CD4-positive, alpha-beta T cell treated with Interleukin-6 at 100 ng/mL for 8 hours (primary cell): ENCODE data around the gene NEGR1.

ENCODE experiments used
- DNase-seq: peaks from one replicate; pipeline ENCODE4 v3.0.0-alpha.2; 2020; ENCODE audit warnings: mixed read lengths, low spot score

Gene NEGR1

DNA sequence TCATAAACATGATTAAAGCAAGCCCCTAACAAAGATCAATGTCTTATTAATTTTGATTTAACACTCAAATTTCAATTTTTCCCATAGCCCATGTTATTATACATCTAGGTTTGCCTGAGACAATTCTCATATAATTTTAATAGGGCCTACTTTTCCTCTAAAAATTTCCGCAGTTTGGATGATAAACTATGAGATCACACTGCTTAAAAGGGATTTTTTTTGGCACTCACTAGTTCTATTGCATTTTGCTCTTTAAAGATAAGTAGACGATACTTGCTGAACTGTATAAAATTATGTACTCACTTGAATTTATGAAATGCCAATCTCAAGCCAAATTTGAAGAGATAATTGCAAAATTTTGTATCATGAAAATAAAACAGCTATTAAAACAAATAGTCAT is 721.1 kb downstream of the NEGR1 start:
- no peak for DNase-seq

DNA sequence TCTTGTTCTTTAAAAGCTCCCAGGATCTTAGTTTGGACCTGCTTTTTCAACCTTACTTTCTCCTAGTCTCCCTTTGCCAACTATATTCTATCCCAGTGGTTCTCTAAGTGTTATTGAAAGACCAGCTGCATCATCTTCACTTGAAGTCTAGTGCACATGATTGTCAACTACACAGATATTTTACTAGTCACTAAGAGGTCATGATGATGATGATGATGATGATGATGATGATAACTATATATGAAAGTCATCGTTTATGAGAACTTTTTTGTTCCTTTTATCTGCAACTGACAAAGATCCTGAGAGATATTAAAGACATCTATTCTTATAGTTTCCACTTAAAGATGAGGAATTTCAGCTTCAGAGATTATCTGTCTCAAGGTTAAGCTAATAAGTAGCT is 722.5 kb downstream of the NEGR1 start:
- no peak for DNase-seq

DNA sequence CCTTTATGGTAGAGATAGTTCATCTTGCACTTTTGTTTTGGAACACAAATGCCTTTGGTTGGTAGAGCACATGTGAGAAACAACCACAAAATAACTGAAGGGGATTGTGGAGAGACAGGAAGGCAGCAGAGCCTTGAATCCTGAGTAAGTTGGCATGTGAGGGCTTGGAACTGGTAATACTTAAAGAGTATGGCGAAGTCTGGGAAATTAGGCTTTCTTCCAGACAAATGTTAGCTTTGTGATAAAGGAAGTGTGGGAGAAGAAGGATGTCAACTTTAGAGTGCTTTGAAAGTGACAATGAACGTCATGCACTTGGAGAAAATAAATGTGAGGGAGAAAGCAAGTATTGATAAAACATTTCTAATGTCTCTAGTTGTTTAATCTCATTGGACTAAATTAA is 725.2 kb downstream of the NEGR1 start:
- no peak for DNase-seq

DNA sequence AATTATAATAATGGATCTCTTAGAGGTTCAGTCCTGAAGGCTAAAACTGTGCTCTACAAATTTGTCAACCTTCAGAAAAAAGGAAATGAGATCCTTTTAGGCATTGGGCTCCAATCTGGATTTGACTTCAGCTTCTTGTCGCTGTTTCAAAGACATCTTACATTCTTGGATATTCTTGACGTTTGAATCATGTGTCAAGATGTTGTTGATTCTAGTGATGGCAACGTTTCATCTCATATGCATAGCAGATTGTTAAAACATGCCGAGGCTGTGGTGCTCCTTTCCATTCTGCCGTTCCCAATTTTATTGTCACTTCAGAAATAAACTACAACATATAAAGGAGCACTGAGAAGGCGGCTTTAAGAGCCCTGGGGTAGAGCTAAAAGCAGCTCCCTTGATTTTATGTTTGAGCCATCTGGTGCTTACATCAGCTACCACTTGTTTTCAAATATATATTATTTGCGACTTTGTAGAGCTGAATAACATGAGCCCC is 733.9 kb downstream of the NEGR1 start:
- no peak for DNase-seq

DNA sequence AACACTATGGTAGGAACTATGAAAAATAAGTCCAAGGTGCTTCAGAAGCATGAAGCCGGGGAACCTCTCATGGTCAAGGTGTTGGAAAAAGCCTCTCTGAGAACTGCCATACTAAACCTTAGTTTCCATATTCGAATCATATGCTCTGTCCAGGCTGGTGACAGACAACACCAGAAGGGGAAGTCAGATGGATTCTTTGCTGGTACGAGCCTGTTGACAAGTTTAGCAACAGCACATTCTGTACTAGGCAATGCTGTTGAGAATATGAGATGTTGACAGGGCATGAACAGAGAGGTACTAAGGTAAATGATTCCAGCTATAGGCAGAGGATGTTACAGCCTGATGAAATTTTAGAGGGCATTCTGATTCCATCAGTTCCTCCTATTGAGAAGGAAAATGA is 740.2 kb downstream of the NEGR1 start:
- no peak for DNase-seq

DNA sequence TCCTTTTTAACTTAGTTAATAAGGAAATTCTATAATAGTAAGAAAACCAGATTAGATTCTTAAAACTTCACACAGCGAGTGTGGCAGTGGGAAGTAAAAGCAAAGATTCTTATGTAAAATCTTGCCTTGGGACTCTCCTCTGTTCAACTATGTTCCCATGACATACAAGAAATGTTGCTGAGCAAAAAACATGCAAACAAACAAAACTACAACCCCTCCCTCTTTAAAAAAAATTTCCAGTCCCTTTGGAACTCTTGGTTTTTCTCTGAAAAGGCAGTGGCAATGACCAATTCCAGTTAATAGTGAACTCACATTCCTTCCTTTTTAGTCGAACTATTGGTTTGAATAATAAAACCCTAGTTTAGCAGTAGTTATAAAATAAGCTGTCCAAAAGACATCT is 748.4 kb downstream of the NEGR1 start:
- DNase-seq = no peak

DNA sequence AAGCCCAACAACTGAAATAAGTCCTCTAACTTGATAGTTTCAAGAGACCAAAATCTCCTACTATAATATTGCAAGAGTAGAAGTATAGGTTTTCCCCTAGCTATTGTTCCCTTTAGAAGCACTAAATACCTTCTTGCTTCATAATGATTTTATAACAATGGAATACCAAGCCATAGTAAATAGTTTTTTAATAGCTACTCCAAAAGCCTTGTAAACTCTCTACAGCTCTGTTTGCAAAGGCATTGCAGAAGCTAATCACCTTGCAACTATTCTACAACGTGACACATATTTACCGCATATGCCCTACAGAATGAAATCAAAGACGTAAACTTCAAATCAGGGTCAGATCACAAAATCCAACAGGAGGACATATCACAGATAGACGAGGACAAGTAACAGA is 750.0 kb downstream of the NEGR1 start:
- DNase-seq = no peak

DNA sequence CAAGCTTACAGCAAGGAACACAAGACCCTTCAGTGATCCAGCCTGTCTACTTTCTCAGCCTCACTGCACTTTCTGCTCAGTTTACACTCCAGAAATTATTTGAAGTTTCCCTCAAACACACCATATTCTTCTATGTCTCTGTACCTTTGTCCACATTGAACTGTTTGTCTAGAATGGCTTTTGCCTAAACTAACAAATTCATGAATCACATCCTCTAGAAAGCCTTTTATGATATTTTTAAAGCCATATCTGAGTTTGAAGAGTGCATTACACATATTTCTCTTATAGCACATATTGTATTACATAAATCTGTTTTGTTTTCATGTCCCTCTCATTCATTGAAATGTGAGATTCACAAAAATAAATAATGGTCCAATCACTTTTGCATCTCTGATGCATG is 755.5 kb downstream of the NEGR1 start:
- no peak for DNase-seq

DNA sequence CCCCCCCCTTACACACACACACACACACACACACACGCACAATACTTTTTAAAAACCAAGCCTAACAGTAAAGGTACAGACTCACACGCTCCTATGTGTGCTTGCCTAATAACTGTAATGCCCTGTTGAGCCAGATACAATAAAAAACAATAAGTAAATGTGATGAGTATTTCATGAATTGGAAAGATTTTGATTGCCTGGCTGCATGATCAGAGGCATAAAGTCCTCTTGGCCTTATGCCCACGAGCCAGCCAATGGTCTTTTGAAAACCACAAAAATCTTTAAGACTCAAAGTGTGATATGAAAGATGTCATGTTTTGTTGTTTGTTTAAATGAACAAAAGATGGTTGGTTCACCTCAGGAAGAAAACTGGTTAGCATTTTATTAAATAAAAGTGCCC is 759.6 kb downstream of the NEGR1 start:
- no peak for DNase-seq

DNA sequence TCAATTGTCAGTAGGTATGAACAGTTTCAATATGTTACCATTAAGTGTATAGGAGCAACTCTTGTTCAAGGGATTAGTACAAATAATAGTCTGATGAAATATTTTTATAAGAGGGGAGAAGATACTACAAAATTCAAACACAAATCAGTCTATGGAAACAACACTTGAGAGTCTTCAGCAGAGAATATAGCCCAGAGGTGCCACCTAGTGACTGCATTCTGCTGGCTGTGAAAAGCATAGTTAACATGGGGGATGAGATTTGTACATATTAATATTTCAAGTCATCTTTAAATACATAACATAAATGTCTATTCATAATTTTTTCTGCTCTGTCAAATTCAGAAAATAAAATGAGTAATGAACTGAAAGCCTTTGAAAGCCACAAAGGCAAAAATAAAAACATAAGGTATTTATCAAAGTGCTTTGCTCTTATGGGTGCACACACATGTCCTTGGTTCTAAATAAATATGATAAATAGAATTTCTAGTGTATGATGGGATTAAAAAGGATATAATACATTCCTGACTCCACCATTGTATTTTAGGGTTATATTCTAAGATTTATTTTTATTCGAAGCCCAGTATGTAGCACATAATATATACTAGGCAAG is 760.6 kb downstream of the NEGR1 start:
- DNase-seq = no peak

DNA sequence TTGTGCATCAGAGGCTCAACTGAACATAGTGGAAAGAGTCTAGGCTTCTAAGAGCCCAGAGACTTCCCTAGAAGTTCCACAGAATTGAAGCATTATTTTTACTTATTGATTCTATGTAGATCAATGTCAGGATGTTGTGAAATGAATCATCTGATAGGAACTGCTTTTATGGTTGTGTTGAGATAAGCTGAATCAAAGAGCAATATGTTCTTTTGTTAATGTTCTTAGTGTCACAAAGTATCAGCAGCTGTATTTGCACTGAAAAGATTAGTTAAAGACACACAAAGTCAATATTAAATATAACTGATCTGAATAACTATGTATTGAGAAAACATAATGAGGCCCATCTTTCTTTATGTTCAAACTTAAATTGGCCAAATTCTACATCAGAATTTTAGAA is 770.8 kb downstream of the NEGR1 start:
- no peak for DNase-seq

DNA sequence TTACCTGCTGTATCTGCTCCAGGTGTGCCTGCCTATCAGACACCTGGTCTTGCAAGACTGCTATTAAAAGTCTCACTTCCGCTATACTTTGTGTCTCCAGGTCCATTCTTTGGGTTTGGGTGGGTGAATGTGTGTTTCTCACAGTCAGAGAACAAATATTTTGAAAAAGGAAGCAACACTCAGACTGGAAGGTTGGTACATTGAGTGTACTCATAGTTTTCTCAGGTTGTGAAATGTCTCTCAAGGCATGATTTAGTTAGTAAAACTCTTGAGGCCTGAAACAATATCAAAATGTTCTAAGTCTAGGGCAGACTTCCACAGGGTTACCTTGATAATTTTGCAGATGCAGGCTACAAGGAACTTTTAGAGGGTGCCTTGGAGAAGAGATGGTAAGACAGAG is 771.6 kb downstream of the NEGR1 start:
- no peak for DNase-seq

DNA sequence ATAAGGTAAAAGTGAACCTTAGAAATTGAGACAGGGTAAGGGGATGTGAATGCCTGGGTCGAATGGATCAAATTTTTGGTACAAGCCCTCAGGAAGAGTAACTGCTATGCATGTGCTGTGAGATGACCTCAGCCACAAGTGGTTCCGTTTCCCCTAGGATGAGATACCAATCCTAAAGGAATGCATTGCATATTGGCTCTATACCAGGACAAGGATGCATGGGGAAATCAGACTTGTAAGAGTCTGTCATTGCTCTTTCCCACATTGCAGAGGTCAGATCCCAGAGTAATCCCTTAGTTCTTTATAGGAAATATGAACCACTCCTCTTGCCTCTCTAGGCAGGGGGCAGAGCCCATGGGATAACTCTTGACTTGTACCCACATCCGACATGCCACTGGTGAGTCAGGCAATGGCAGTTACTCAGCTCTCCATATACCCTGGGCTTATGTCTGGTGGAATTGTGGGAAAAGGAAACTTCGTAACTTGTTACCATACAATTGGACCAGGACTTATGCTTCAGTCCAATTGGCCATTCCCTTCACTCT is 773.2 kb downstream of the NEGR1 start:
- DNase-seq = no peak

DNA sequence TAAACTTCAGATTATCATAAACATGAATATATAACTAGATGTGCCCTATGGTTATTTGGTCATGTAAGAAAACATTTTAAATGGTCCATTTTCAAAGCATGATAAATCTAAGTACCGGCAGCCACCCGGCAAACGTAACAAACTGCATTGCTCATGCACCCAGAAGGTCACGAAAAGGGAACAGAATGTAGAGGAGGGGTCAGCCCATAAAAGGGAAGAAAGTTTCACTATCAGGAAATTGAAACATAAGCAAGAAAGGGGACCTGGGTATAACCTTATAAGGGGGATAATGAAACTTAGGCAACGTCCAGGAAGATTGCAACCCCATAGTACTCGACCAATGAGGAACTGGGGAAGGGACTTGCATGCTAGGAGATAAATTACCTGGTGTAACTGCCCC is 780.3 kb downstream of the NEGR1 start:
- DNase-seq = no peak

DNA sequence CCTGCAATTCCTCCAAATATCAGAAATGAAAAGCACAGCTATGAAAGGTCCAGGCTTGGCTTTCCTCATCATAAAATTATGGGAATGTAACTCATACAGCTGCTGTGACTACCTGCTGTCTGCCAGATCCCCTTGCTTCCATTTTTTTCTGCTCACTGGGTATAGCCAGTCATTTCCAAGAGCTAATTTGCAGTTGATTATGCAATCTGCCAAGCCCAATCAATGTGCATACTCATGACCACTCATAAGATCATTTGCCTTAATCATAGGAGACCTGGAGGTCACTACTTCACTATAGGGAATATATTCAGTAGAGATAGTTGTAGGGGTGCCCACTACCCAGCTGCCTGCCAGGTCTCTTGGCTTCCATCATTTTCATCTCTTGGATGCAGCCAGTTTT is 783.8 kb downstream of the NEGR1 start:
- DNase-seq = no peak

DNA sequence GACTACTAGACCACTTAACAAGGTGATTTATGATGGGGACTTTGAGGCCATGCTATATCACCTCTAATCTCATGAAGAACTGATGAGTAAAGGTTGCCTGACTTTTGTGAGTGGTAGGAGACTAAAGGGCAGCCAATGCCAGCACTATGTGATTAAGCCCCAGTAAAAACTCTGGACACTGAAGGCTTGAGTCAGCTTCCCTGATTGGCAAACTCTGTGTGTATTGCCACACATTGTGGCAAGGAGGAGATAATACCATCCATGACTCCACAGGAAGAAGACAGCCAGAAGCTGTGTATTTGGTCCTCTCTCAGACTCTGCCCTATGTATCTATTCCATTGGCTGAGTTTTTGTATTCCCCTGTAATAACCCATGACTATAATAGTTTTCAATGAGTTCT is 788.2 kb downstream of the NEGR1 start:
- no peak for DNase-seq

DNA sequence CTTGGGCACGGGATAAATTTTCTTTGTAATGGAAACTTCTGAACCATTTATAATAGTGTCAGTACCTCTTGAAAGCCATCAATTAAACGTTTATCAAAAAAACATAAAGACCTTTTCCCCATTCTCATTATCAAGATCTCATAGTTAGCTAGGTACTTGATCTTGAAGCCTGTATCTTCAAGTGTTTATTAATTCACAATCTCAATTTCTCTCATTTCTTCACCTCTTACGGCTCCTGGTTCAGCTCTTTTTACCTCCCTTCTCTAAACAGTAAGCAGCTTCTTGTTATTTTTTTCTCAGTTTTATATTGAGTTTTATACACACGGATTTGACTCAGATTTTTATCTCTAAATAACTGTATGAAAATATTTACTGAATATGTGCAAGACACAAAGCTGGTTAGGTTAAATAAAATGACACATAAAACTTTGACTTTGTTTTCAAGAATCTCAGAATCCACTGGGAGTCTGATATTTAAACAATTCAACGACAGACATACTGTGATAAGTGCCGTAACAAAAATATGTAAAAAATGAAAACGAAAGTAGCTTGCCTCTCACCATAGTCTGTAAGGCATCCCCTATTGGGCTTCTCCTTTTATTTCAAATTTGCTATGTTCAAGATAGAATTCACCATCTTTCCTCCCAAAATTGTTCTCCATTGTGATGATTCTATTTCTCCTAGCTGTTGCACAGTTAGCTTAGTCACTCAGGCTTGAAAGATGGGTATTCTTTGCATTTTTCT is 789.9 kb downstream of the NEGR1 start:
- DNase-seq = no peak

DNA sequence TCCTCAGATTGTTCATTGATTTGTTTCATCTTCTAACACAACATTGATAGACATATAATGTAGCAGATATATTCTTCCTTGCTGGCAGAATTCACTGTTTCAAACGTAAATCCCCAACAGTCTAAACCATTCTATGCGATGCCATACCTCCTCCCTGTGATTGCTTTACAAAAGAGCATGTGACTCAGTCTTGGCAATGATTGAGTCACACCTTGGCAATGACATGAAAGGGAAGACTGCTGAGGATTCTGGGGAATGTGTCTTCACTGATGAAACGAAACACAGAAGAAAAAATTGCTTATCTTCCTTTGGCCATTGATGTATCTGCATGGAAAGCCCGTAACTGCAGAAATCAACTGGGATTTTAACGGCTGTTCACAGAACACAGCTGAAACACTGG is 791.9 kb downstream of the NEGR1 start:
- no peak for DNase-seq

DNA sequence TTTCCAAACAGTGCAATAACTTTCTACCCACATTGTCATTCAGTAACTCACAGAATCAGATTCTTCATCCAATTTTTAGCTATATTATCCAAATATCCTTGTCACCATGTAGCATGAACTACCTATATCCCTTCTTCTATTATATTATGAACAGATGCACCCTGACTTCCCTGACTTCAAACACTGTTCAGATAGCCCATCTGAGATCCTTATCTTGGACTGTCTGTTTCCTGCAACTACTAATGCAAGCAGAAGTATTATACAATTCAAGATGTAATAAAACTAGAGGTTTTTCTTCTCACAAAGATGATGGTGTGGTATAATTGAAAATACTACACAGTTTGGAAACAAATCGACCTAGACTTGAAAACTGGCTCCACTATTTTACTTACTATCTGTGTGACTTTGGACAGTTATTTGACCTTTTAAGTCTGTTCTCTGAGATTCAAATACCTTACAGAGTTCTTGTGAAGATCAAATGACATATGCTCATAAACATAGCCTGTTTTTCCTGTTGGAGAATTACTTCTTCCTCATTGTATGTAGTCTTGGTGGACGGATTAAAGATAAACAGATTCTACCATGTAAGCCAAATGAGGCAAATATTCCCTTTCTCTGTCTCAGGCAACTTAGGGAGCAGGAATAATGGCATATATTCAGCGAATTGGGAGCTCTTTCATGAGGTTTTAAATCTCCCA is 793.6 kb downstream of the NEGR1 start:
- DNase-seq = no peak

DNA sequence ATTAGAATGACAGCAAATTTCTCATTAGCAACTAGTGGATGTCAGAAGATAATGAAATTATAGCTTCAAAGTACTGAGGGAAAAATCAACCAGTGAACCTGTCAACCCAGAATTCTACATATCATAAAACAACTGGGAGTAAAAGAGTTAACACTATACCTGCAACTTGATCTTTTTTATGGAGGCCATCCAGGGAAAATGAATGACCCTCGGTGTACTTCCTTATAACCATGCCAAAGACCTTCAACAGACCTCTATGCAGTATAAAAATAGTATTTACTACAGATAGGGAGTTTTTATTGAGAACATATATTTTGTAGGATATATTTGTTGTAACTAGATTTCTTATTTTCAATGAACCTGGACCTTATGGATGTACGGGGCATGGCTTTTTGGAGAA is 809.0 kb downstream of the NEGR1 start:
- DNase-seq = no peak

DNA sequence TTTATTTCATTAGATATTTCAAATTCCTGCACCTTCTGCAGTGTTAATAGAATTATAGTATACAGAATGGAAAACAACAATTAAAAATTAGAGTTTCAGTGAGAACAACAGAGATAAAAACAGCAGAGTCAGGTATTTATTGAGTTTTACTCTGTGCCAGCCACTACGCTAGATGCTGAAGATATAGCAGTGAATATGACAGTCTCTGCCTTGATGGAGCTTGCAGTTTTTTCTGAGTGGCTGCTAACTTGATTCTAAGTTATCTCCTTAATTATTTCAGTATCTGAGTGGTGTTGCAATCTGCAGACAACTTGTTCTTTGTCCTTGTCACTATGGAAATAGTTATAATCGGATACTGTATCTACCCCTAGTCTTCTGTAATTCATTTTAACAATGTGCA is 817.2 kb downstream of the NEGR1 start:
- no peak for DNase-seq

DNA sequence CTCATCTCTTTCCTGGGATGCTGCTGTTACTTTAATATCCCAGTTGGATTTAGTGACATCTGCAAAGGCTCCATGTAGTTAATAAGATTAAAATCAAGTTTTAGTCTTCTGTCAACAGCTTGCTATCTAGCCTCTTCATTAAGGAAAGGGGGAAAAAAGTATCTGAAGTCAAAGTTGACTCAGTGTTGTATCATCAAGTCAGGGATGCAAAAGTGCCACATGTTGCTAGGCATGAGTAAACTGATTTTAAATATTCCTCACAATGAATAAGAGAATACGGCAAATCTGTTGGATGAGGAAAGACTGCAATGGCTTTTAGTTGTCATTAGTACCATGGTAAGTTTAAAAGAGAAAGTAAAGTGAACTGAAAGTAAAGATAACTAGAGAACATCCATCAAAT is 818.3 kb downstream of the NEGR1 start:
- no peak for DNase-seq

DNA sequence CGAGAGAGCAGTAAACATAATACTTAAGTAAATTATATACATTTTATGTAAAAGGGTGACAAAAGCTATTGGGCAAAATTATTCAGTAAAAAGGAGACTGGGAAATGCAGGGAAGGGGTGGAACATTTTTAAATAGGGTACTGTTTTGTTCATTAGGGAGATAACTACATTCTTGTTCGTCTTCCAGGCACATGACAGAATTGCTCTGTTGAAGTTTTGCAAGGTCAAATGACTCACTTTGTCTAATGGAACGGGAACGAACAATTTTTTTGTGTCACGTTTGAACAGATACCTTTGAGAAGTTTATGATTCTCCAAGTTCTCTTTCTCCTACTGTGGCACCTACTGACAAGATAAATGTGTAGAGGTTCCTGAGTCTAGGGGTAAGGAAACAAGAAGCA is 819.2 kb downstream of the NEGR1 start:
- DNase-seq = no peak
